Keratinocyte (primary cell): ENCODE data around the gene FKBP1A.

ENCODE experiments used
- EZH2 ChIP-seq: IDR thresholded peaks from one replicate; pipeline ENCODE4 v1.6.1; 2012; ENCODE audit warnings: inconsistent platforms, mild to moderate bottlenecking, low read length, moderate library complexity
- TF ChIP-seq, protein P1 (sequence below), 3 experiments: IDR thresholded peaks in 1 of 3; conservative IDR thresholded peaks in 1 of 3; optimal IDR thresholded peaks in 1 of 3; 2 replicates in 2 of 3; 3 replicates in 1 of 3; pipeline versions ENCODE3 to v1.5.1; 2011; ENCODE audit warnings: low read length in 3 of 3, mild to moderate bottlenecking in 3 of 3, moderate library complexity in 2 of 3, control low read depth in 1 of 3, inconsistent platforms in 1 of 3; ENCODE audit not compliant: insufficient read depth in 2 of 3; ENCODE audit errors: extremely low read depth in 1 of 3

DNA sequence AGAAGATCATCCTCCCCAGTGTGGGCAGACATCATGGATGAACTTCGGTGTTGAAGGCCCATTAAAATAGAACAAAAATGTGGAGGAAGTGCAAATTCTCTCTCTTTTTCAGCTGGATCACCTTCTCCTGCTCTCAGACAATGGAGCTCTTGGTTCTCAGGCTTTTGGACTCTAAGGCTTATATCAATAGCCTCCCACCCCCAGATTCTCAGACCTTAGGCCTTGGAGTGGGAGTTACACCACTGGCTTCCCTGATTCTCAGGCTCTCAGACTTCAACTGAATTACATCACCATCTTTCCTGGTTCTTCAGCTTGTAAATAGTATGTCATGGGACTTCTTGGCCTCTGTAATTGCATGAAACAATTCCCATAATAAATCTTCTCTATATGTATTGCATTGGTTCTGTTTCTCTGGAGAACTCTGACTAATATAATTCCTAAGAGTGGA is 37.2 kb upstream of the FKBP1A start:
- TF ChIP-seq, protein P1, sequence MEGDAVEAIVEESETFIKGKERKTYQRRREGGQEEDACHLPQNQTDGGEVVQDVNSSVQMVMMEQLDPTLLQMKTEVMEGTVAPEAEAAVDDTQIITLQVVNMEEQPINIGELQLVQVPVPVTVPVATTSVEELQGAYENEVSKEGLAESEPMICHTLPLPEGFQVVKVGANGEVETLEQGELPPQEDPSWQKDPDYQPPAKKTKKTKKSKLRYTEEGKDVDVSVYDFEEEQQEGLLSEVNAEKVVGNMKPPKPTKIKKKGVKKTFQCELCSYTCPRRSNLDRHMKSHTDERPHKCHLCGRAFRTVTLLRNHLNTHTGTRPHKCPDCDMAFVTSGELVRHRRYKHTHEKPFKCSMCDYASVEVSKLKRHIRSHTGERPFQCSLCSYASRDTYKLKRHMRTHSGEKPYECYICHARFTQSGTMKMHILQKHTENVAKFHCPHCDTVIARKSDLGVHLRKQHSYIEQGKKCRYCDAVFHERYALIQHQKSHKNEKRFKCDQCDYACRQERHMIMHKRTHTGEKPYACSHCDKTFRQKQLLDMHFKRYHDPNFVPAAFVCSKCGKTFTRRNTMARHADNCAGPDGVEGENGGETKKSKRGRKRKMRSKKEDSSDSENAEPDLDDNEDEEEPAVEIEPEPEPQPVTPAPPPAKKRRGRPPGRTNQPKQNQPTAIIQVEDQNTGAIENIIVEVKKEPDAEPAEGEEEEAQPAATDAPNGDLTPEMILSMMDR (optimal IDR thresholded peaks at IDR 0.05 in 1 of 3, IDR thresholded peaks at IDR 0.05 in 1 of 3, conservative IDR thresholded peaks at IDR 0.05 in 1 of 3; ENCODE audit: extremely low read depth in 1 of 3, insufficient read depth in 2 of 3, low read length in 3 of 3): no peak
- no peak for TF ChIP-seq EZH2
